ENCODE data around the gene SHOC2.

SHOC2 gene

DNA sequence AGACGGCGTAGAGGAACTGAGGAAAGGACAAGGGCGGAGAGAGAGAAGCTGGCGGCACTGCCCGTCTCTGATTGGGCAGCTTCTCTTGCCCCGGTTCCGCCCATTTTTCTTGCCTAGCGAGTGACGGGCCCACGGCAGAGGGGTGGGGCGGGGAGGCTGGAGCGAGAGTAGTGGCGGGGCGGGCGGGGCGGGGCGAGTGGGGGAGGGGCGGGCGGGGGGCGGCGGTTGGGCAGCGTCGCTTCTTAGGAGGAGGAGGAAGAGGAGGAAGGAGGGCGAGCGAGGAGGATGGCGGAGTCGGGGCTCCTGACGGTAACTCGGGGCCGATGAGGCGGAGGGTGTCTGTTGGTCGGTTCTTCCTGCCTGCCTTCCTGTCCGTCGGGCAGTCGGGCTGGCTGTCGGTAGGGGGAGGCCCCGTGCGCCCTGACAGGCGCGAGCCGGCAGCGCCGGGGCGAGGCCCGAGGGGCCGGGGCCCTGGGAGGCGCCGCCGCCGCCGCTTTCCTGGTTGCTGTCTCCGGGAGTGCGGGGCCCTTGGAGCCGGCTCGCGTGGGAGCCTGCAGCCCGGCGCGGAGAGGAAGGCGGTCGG, at the start of gene SHOC2:
SHOC2 (plus strand) TSS at position 256 of the 583 bp plus-strand sequence. CDS start 44,755 bp downstream, outside the sequence.
- TF ChIP-seq, protein P1, sequence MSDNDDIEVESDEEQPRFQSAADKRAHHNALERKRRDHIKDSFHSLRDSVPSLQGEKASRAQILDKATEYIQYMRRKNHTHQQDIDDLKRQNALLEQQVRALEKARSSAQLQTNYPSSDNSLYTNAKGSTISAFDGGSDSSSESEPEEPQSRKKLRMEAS (IDR thresholded peaks at IDR 0.05; ENCODE audit: low read depth, low read length), result no peak
- TF ChIP-seq, protein P2, sequence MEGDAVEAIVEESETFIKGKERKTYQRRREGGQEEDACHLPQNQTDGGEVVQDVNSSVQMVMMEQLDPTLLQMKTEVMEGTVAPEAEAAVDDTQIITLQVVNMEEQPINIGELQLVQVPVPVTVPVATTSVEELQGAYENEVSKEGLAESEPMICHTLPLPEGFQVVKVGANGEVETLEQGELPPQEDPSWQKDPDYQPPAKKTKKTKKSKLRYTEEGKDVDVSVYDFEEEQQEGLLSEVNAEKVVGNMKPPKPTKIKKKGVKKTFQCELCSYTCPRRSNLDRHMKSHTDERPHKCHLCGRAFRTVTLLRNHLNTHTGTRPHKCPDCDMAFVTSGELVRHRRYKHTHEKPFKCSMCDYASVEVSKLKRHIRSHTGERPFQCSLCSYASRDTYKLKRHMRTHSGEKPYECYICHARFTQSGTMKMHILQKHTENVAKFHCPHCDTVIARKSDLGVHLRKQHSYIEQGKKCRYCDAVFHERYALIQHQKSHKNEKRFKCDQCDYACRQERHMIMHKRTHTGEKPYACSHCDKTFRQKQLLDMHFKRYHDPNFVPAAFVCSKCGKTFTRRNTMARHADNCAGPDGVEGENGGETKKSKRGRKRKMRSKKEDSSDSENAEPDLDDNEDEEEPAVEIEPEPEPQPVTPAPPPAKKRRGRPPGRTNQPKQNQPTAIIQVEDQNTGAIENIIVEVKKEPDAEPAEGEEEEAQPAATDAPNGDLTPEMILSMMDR (IDR thresholded peaks at IDR 0.05; ENCODE audit: low read depth, low read length), result peak; percentile 8
- TF ChIP-seq POLR2A (IDR thresholded peaks at IDR 0.05; ENCODE audit: extremely low read depth, insufficient read length), result peak; percentile 78
- TF ChIP-seq MYC (IDR thresholded peaks at IDR 0.05; ENCODE audit: low read depth, low read length), result peak; percentile 36
- DNase-seq (ENCODE audit: low read depth), result no peak

DNA sequence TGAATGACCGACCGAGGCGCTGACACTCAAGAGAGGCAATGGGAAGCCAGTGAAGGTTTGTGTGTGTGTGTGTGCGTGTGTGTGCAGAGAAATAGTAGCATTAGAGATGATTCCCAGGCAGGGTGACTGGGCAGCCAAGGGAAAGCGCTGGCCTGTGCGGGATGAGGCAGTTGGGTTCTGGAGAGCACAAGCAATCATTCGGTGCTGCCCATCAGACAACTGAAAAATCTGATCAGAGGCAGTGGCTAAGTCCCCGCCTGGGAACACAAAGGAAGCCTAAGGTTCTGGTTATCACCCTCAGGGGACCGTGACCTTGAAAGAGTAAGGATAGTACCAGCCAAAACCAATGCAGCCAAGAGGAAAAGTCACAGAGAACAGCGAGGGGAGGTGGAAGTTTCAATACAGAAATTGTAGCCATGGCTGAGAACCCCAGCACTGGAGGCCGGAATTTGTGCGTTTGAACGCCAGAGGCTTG, 48.5 kb upstream of the SHOC2 start:
- peak overlapping the region; percentile 95 for H3K4me3 ChIP-seq (ENCODE audit: low read depth, low read length)
- DNase-seq (ENCODE audit: low read depth), result peak; percentile 62
- no peak for TF ChIP-seq POLR2A (IDR thresholded peaks at IDR 0.05; ENCODE audit: extremely low read depth, insufficient read length)
- no peak for TF ChIP-seq MYC (IDR thresholded peaks at IDR 0.05; ENCODE audit: low read depth, low read length)
- TF ChIP-seq, protein P1 (IDR thresholded peaks at IDR 0.05; ENCODE audit: low read depth, low read length), result no peak
- TF ChIP-seq, protein P2 (IDR thresholded peaks at IDR 0.05; ENCODE audit: low read depth, low read length), result no peak

More for the DNA sequence above, at the start of gene SHOC2:
- peak within 1 kb of the TSS; percentile 98 for H3K4me3 ChIP-seq (ENCODE audit: low read depth, low read length)

DNA sequence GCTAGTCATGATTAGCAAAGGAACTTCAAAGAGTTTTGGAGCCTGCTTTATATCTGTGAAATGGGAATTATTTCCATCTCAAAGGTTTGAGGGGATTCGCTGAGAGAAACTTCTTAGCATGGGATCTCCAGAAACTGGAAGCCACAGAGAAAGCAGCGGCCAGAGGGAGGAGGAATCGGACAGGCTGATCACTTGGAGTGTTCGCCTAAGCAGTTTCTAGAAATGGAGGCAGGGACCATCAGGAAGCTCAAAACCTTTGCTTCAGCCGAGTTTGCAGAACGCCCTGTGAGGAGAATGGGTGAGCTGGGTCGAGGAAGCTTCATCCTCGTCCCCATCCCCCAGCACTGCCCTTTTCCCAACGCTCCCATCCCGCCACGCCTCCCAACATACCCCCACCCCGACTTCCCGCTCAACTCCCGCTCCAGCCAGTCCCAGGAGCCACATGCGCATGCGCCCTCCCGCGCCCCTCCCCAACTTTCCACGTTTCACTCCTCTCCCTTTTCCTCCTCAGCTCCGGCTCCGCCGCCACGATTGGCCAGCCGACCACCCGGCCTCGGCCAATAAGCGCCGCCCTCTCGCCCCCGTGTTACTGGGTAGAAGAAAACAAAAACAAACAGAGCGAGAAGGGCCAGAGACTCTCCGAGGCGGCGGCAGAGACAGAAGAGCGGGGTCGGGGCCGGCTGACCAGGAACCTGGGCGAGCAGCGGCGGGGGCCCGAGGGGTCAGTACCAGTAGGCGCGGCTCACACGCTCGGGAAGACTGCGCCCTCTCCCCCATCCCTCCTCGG, 47.9 kb upstream of the SHOC2 start, which contains the start of gene PDCD4:
PDCD4 (plus strand) TSS at position 631 of the 787 bp plus-strand sequence. CDS start 4,100 bp downstream, outside the sequence.
- peak within 1 kb of the TSS; percentile 95 for H3K4me3 ChIP-seq (ENCODE audit: low read depth, low read length)
- peak; percentile 98 for DNase-seq (ENCODE audit: low read depth)
- TF ChIP-seq POLR2A (IDR thresholded peaks at IDR 0.05; ENCODE audit: extremely low read depth, insufficient read length) (peak; percentile 94), MYC (IDR thresholded peaks at IDR 0.05; ENCODE audit: low read depth, low read length) (peak; percentile 43; the same call in 1 of the 2 replicates)
- TF ChIP-seq, protein P2 (IDR thresholded peaks at IDR 0.05; ENCODE audit: low read depth, low read length), result no peak
- TF ChIP-seq, protein P1 (IDR thresholded peaks at IDR 0.05; ENCODE audit: low read depth, low read length), result peak; percentile 76

DNA sequence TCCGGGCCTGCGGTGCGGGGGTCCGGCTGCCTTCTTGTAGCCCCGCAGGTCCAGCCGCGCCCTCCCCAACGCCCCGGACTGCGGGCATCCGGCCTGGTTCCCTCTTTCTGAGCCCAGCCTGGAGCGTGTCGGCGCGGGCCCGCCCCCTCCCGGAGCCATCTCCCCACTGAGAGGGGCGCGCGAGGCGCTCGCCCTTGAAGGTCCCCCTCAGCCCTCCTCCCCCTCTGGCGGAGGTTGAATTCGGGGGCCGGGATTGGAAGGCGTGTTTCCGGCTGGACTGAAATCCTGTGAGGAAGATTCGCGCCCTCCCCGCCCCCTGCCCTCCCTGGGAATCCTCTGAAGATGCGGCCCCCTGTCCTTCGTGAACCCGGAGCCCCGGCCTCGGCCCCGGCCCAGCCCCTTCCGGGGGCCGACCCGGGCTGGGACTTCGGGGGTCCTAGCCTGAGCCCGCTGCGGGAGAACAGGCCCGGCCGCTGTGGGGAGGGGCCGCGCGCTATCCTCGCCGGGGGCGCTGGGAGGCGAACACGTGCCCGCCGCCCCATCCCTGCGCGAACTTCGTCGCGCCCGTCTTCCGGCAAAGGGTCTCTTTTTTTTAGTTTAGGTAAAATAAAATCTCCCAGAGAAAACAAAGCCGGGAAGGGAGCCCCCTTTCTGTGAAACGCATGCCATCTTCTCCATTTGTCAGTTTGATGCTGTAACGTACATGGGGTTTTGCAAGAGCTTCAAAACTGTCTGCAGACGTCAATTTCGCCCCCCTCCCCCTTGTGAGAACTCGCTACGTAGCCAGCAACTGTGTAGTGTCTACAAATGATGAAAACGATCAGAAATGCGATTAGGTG, 47.0 kb upstream of the SHOC2 start:
- peak; percentile 95 for DNase-seq (ENCODE audit: low read depth)
- peak overlapping the region; percentile 95 for H3K4me3 ChIP-seq (ENCODE audit: low read depth, low read length)
- TF ChIP-seq MYC (IDR thresholded peaks at IDR 0.05; ENCODE audit: low read depth, low read length), result peak; percentile 85; the same call in 1 of the 2 replicates
- TF ChIP-seq POLR2A (IDR thresholded peaks at IDR 0.05; ENCODE audit: extremely low read depth, insufficient read length), result peak; percentile 17
- TF ChIP-seq, protein P2 (IDR thresholded peaks at IDR 0.05; ENCODE audit: low read depth, low read length), result peak; percentile 0
- TF ChIP-seq, protein P1 (IDR thresholded peaks at IDR 0.05; ENCODE audit: low read depth, low read length), result peak; percentile 87
